CD4-positive, alpha-beta T cell treated with Interleukin-2 at 100 ng/mL for 4 hours (primary cell): ENCODE data around the gene TEX28.
A peak's percentile ranks its signal among the peaks of the same experiment; 100 is the strongest.
"Not testable (repeated sequence)": the region's sequence is repeated elsewhere in the genome, so short reads cannot be mapped to it uniquely, and the experiment has no call there.

Experiments
- DNase-seq: peaks from one replicate; pipeline ENCODE4 v3.0.0-alpha.2; 2020; ENCODE audit warnings: low spot score

Gene TEX28, protein sequence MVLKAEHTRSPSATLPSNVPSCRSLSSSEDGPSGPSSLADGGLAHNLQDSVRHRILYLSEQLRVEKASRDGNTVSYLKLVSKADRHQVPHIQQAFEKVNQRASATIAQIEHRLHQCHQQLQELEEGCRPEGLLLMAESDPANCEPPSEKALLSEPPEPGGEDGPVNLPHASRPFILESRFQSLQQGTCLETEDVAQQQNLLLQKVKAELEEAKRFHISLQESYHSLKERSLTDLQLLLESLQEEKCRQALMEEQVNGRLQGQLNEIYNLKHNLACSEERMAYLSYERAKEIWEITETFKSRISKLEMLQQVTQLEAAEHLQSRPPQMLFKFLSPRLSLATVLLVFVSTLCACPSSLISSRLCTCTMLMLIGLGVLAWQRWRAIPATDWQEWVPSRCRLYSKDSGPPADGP

GRCh38 chrX:154294791-154295574 lies at the start of gene TEX28:
TSS of gene TEX28 (minus strand) at chrX:154295124. CDS start at chrX:154292117, 3,007 bp downstream.
- no peak for DNase-seq

- DNase-seq: not testable (repeated sequence)
Observed at GRCh38 chrX:154343620-154344019, 48.7 kb upstream of the TEX28 start.

DNA sequence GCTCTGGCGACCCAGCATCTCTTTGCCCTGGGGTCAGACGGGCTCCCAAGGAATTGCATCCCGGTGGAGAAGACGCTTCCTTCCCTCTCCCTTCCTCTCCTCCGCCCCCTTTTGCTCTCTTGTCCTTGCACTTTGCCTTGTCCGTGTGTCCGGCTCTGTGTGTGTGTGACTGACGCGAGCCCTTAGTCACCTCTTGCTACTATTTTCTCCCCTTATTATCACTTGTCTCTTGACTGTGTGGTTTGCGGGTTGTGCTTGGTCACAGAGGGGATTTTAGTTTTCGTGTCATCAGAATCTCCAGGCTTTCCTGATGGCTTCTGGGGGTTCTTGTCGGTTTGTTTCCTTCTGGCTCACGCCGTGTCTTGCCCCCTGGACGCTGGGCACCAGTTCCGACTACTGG lies 48.1 kb upstream of the TEX28 start:
- DNase-seq: not testable (repeated sequence)

GRCh38 chrX:154341399-154342298 lies 46.7 kb upstream of the TEX28 start:
- not testable (repeated sequence) for DNase-seq

GRCh38 chrX:154334496-154334895 lies 39.6 kb upstream of the TEX28 start:
- no peak for DNase-seq

DNA sequence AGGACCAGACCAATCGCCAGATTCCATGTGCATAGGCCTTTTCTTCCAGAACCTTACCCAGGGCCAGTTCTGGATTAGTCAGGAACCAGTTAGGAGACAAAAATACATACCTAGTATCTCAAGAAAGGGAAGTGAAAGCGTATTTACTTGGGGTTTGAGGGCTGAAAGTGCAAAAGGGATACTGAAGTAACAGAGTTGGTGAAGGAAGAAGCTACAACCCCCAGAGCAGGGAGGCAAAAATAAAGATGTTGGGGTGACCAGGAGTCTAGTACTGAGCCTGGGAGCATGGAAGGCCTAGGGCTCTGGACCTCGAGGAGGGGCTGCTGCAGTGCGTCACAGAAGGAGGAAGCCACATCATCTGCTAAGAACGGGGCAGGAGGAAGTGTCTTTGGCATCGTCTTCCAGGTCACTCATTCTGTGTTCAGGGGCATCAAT lies 38.9 kb upstream of the TEX28 start:
- no peak for DNase-seq

- DNase-seq: no peak
Observed at GRCh38 chrX:154333116-154333515, 38.2 kb upstream of the TEX28 start.

- DNase-seq: no peak
Observed at GRCh38 chrX:154332561-154332960, 37.6 kb upstream of the TEX28 start.

DNA sequence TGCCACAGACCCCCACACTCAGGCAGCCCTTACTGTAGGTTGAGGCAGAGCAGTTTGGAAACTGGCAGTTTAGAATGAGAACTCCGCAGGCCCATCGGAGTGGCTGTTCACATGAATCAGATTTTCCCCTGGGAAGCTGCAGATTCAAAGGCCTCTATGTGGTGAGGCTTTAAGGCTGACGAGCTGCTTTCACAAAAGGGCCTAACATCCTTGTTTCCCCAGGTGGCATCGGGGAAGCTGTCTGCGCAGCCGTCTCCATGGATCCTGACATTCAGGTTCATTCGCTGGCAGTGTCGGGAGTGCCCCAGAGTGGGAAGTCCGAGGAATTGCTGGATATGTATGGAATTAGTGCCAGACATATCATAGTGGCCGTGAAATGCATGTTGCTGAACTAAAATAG lies 34.4 kb upstream of the TEX28 start:
- no peak for DNase-seq

DNA sequence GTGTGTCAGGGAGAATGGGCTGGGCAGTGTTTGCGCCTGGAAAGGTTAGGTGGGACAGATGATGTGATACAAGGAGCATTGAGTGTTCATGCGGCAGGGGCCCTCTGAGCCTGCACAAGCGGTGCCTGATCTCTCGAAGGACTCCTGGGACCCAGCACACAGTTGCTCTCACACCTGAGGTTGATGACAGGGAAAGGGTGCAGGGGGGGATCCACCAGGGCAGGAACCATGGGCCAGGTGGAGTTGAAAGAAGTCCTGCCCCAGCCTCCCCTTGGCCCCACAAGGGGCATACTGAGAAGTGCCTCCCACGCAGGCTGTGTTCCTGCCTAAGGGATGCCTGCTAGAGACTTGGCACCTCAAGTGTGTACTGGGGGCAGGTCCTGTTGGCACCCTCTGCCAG lies 33.7 kb upstream of the TEX28 start:
- DNase-seq: no peak

DNA sequence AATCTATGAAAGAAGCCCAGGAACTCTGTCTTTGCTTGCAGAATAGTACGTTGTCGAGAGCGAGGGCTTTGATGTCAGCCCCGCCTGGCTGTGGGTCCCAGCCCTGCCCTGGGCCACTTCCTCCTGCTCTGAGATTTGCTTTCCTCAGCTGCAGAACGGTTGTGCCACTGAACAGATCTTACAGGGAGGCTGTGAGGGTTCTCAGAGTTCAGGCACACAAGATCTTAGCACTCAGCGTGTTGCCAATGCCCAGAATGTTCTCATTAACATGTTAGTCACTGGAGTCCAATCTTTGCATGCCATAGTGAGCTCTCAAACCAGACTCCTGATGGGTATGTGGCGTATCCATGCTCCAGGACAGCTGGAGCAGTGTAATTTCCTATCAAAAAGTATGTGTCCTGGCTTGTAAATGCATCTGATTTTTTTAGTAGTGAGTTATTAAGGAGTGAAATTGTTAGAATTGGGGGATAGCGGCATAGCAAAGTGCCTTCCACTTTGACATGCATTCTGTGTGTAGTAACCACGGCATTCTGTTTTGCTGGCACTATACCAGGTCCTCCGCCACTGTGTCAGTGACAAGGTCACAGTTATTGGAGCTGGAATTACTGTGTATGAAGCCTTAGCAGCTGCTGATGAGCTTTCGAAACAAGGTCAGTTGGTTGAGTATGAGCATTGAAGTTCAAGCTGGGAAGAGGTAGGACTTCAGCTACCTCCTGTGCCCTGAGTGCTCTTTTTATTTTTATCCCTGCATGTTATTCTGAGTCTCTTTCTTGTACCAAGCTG lies 32.3 kb upstream of the TEX28 start:
- DNase-seq: peak; percentile 56

- no peak for DNase-seq
Observed at GRCh38 chrX:154325541-154325940, 30.6 kb upstream of the TEX28 start.

DNA sequence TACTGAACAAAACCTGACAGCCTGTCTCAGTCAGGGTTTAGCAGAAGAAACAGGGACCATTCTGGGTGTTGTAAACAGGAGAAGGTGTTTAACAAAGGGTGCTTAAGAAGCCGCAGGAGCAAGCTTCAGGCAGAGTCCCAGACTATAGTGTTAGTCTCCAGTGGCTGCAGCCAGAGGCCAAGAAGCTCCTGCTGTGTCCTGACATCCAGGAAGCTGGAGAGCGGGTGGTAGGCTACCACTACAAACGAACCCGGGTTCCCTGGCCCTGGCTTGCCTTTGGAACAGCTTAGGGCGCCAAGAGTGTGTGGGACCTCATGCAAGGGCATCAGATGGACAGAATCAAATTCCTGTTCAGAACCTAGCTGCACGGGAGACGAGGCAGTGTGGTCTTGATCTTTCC lies 28.6 kb upstream of the TEX28 start:
- no peak for DNase-seq

GRCh38 chrX:154322890-154323289 lies 28.0 kb upstream of the TEX28 start:
- no peak for DNase-seq

- DNase-seq: no peak
Observed at GRCh38 chrX:154321594-154321993, 26.7 kb upstream of the TEX28 start.

DNA sequence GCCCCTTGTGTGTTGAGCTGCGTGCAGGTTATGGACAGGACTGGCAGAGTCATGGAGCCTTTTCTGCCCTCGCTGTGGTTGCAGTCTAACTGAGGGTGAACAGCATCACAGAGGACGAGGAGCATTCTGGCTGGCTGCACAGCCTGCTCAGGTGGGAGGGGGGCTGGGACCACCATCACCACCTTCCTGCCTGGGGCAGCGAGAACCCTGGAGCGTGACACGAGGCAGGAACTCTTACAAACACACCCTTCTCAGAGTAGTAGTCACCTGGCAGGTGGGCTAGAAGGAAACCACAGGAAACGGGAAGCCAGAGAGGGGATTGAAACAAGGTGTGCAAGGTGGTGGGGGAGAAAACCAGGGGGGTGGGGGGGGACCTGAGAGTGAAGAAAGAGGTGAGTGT lies 26.2 kb upstream of the TEX28 start:
- no peak for DNase-seq

- no peak for DNase-seq
Observed at GRCh38 chrX:154320406-154320805, 25.5 kb upstream of the TEX28 start.

DNA sequence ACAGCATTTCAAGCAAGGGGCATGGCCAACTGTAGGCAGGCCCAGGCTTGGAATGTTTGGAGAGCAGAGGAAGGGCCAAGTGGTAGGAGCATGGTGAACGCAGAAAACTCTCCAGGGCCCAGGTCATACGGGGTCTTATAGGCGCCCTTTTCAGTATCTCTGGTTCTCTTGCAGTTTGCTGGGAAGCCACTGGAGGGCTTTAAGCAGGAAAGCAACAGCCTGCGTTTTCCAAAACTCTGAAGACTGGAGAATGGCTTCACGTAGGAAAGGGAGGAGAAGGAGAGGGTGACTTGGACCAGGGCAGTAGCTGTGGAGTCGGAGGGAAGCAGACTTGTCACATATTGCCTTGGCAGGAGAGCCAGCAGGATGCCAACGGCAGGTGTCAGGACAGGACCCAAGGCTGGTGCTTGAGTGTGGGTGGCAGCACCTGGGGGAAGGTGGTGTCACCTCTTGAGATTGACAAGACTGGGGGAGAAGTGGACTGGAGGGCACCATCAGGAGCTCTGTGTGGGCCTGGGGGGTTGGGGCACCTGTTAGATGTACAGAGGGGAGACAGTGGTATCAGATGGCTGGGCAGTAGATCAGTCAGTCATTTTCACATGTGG lies 22.6 kb upstream of the TEX28 start:
- DNase-seq: no peak

GRCh38 chrX:154315416-154315815 lies 20.5 kb upstream of the TEX28 start:
- DNase-seq: no peak

DNA sequence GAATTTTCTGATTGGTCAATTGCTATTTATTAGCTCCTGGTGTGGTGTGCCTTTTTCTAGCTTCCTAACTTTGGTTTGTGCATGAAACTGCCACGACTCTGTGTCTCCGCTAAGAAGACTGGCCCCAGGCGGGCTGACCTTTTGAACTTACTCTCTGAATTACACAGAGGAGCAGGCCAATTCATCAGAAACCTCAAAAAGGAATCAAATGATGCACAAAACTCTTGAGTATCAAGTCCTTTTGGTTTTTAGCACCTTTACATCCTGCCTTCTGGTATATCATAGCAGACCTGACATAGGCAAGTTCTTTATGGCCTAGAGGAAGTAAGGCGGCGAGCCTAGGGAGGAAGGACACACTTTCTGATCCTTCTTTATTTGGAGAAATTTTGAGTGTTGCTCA lies 18.2 kb upstream of the TEX28 start:
- peak; percentile 19 for DNase-seq

- DNase-seq: no peak
Observed at GRCh38 chrX:154312116-154312515, 17.2 kb upstream of the TEX28 start.
